ENCODE data around the gene DOK5. TPM values are rescaled to one million over a fixed set of nuclear protein-coding genes. Genes with fewer than 3 reads are reported as not detected.
"Not testable (repeated sequence)": the region's sequence is repeated elsewhere in the genome, so short reads cannot be mapped to it uniquely, and the experiment has no call there.

Gene DOK5
- polyA plus RNA-seq, 1 of the 3 experiments (the other 2 are of a cell fraction): 12.4 TPM

GRCh38 chr20:54479138-54479906, 3.9 kb downstream of the DOK5 start:
- H3K27me3 ChIP-seq (ENCODE audit: insufficient read depth): peaks cover 15% of the 10 kb centered on the region; the same call in 1 of the 2 replicates
- no peak overlapping the region for H3K4me3 ChIP-seq (ENCODE audit: low read depth in 2 of 2, low read length in 1 of 2)
- no peak overlapping the region for H2AFZ ChIP-seq (ENCODE audit: low read depth)
- H4K20me1 ChIP-seq (ENCODE audit: insufficient read depth): no peaks in the 10 kb centered on the region; the same call in 1 of the 2 replicates
- H3K36me3 ChIP-seq (replicated peaks in 1 of 2; ENCODE audit: control insufficient read depth in 1 of 2, insufficient read depth in 2 of 2, low read length in 1 of 2): no peaks in the 10 kb centered on the region
- H3K4me2 ChIP-seq: peak overlapping the region; percentile 48; the same call in 1 of the 2 replicates
- H3K9me2 ChIP-seq: no peaks in the 10 kb centered on the region
- no peak overlapping the region; a peak in 1 of 4 replicates for H3K27ac ChIP-seq (ENCODE audit: low read depth in 2 of 2, low read length in 1 of 2)
- CTCF ChIA-PET: interaction anchor here (1.0 kb wide), 1 partner anchor 1288 kb away, joined by 3 read pairs; no protein-coding TSS in a partner anchor
- no peaks in the 10 kb centered on the region for H3K9me3 ChIP-seq
- peak; percentile 8 for DNase-seq
- POLR2A ChIA-PET: no interaction called here
- TF ChIP-seq CTCF (IDR thresholded peaks at IDR 0.05): peak; percentile 62
- TF ChIP-seq FOSL2 (IDR thresholded peaks at IDR 0.05; ENCODE audit: borderline replicate concordance, low read depth): peak; percentile 36; the same call in 1 of the 2 replicates
- TF ChIP-seq EZH2phosphoT487 (IDR thresholded peaks at IDR 0.05; ENCODE audit: borderline replicate concordance, low read depth): no peak
- H3K79me2 ChIP-seq (ENCODE audit: insufficient read depth): peaks cover 65% of the 10 kb centered on the region
- 15% methylated on average over 9 of the region's 9 CpGs for WGBS (ENCODE audit: low lambda C conversion rate)
- peaks cover 10% of the 10 kb centered on the region for H3F3A ChIP-seq (replicated peaks; ENCODE audit: insufficient read depth)
- peaks cover 0 to 17% of the 10 kb centered on the region in 2 experiments; a peak in 1 of 4 replicates for H3K4me1 ChIP-seq (ENCODE audit: control insufficient read depth in 1 of 2, insufficient read depth in 2 of 2, low read depth in 1 of 2, low read length in 1 of 2)
- no peak overlapping the region for H3K9ac ChIP-seq

- H4K20me1 ChIP-seq (ENCODE audit: insufficient read depth); POLR2A ChIA-PET: not testable (repeated sequence)
- 0 out of 2 replicates have a peak, but pooled peaks have one; percentile 8 for TF ChIP-seq CTCF (IDR thresholded peaks at IDR 0.05)
These were observed 4.5 kb downstream of the DOK5 start for GRCh38 chr20:54479937-54480336.

More at GRCh38 chr20:54479937-54480336, 4.5 kb downstream of the DOK5 start:
- Histone ChIP-seq H3K4me1 (ENCODE audit: control insufficient read depth in 1 of 2, insufficient read depth in 2 of 2, low read depth in 1 of 2, low read length in 1 of 2) (peaks cover 0 to 17% of the 10 kb centered on the region in 2 experiments; a peak in 1 of 4 replicates), H3K27me3 (ENCODE audit: insufficient read depth) (peaks cover 15% of the 10 kb centered on the region; the same call in 1 of the 2 replicates), H3K79me2 (ENCODE audit: insufficient read depth) (peaks cover 71% of the 10 kb centered on the region), H3K4me2 (peak overlapping the region; percentile 48; the same call in 1 of the 2 replicates), H2AFZ (ENCODE audit: low read depth) (peak overlapping the region; percentile 52; the same call in 1 of the 2 replicates), H3K27ac (ENCODE audit: low read depth in 2 of 2, low read length in 1 of 2) (peak overlapping the region in 1 of 2 experiments; percentile 25; a peak in 1 of 4 replicates)
- H3K9me3 ChIP-seq; H3K4me3 ChIP-seq (ENCODE audit: low read depth in 2 of 2, low read length in 1 of 2); H3K9me2 ChIP-seq; H3K36me3 ChIP-seq (replicated peaks in 1 of 2; ENCODE audit: control insufficient read depth in 1 of 2, insufficient read depth in 2 of 2, low read length in 1 of 2); H3F3A ChIP-seq (replicated peaks; ENCODE audit: insufficient read depth); DNase-seq; H3K9ac ChIP-seq: not testable (repeated sequence)
- WGBS (ENCODE audit: low lambda C conversion rate): 12% methylated on average over 7 of the region's 7 CpGs
- CTCF ChIA-PET: interaction anchor here (1.0 kb wide), 1 partner anchor 1287 kb away, joined by 3 read pairs; no protein-coding TSS in a partner anchor
